SK-N-SH (cell line): ENCODE results near the gene DNAJB11. TPM values are rescaled to one million over a fixed set of nuclear protein-coding genes. Genes with fewer than 3 reads are reported as not detected.

Experiments
- CTCF ChIA-PET: fragments of 300-600, 350-600 bp; formaldehyde crosslinking; extraction: SDS; loops from one replicate; lab custom pipeline; 2021; lab: Yijun Ruan, JAX
- POLR2A ChIA-PET: fragments of 350-600 bp; sonication (Branson Sonifier 250); formaldehyde crosslinking; extraction: SDS; loops from one replicate; lab custom pipeline; 2020; ENCODE audit warnings: antibody characterized with exemption, inconsistent platforms; lab: Yijun Ruan, JAX
- DNase-seq: peaks from one replicate; pipeline ENCODE4 v3.0.0; 2012
- H2AFZ ChIP-seq: fragments of 200-600 bp; sonication (generic); 2 replicates; pipeline ENCODE4 v1.8.1; 2016; ENCODE audit warnings: antibody characterized with exemption, mild to moderate bottlenecking, low read depth
- H3F3A ChIP-seq: fragments of 200-600 bp; sonication (generic); replicated peaks from 2 replicates; pipeline ENCODE3; 2016; ENCODE audit warnings: antibody characterized with exemption, mild to moderate bottlenecking; ENCODE audit not compliant: insufficient read depth
- H3K27ac ChIP-seq, 2 experiments: fragments of 200-500 bp in 1 of 2; fragments of 200-600 bp in 1 of 2; sonication (Bioruptor generic) in 1 of 2; sonication (generic), shearing (Covaris generic) in 1 of 2; 2 replicates each; pipeline versions ENCODE4 v1.5.1 to v1.6.1; 2014 to 2016; ENCODE audit warnings: low read depth in 2 of 2, inconsistent platforms in 1 of 2, low read length in 1 of 2, mild to moderate bottlenecking in 1 of 2, mixed read lengths in 1 of 2
- H3K27me3 ChIP-seq: fragments of 200-600 bp; sonication (generic), shearing (Covaris generic); 2 replicates; pipeline ENCODE4 v1.6.1; 2016; ENCODE audit warnings: mixed run types; ENCODE audit not compliant: insufficient read depth
- H3K36me3 ChIP-seq, 2 experiments: fragments of 200-500 bp in 1 of 2; fragments of 200-600 bp in 1 of 2; sonication (Bioruptor generic) in 1 of 2; sonication (generic) in 1 of 2; replicated peaks in 1 of 2; 2 replicates each; pipeline versions ENCODE3 to v1.5.1; 2014 to 2016; ENCODE audit warnings: low read length in 1 of 2, mild to moderate bottlenecking in 1 of 2; ENCODE audit not compliant: insufficient read depth in 2 of 2, control insufficient read depth in 1 of 2
- H3K4me1 ChIP-seq, 2 experiments: fragments of 200-500 bp in 1 of 2; fragments of 200-600 bp in 1 of 2; sonication (Bioruptor generic) in 1 of 2; sonication (generic), shearing (Covaris generic) in 1 of 2; 2 replicates each; pipeline versions ENCODE4 v1.5.1 to v1.6.1; 2014 to 2016; ENCODE audit warnings: low read depth in 1 of 2, low read length in 1 of 2, mixed run types in 1 of 2; ENCODE audit not compliant: insufficient read depth in 2 of 2, control insufficient read depth in 1 of 2
- H3K4me2 ChIP-seq: fragments of 200-600 bp; sonication (generic), shearing (Covaris generic); 2 replicates; pipeline ENCODE4 v1.6.1; 2017; ENCODE audit warnings: mixed run types
- H3K4me3 ChIP-seq, 2 experiments: fragments of 200-500 bp in 1 of 2; fragments of 200-600 bp in 1 of 2; sonication (Bioruptor generic) in 1 of 2; sonication (generic), shearing (Covaris generic) in 1 of 2; 2 replicates each; pipeline versions ENCODE4 v1.5.1 to v1.8.1; 2014 to 2016; ENCODE audit warnings: low read depth in 2 of 2, inconsistent platforms in 1 of 2, low read length in 1 of 2, mild to moderate bottlenecking in 1 of 2, mixed read lengths in 1 of 2, moderate library complexity in 1 of 2
- H3K79me2 ChIP-seq: fragments of 200-600 bp; sonication (generic); 2 replicates; pipeline ENCODE4 v1.8.1; 2017; ENCODE audit warnings: mild to moderate bottlenecking; ENCODE audit not compliant: insufficient read depth
- H3K9ac ChIP-seq: fragments of 200-600 bp; sonication (generic); 2 replicates; pipeline ENCODE4 v1.6.1; 2017; ENCODE audit warnings: mixed run types
- H3K9me2 ChIP-seq: fragments of 200-600 bp; sonication (generic); 2 replicates; pipeline ENCODE4 v1.6.1; 2017; ENCODE audit warnings: mixed run types
- H3K9me3 ChIP-seq: fragments of 200-600 bp; sonication (generic); 2 replicates; pipeline ENCODE4 v1.6.1; 2017; ENCODE audit warnings: mixed run types, mild to moderate bottlenecking, moderate library complexity
- H4K20me1 ChIP-seq: fragments of 200-600 bp; sonication (generic); 2 replicates; pipeline ENCODE4 v1.6.1; 2017; ENCODE audit warnings: mild to moderate bottlenecking, mixed run types; ENCODE audit not compliant: insufficient read depth
- CHD2 ChIP-seq: fragments of 150-350 bp; IDR thresholded peaks from 2 replicates; pipeline ENCODE4 v1.6.1; 2018; ENCODE audit warnings: low read length; ENCODE audit not compliant: partially characterized antibody
- ELF1 ChIP-seq: IDR thresholded peaks from 2 replicates; pipeline ENCODE4 v1.4.0; 2012
- EZH2phosphoT487 ChIP-seq: fragments of 200-600 bp; sonication (generic); IDR thresholded peaks from 2 replicates; pipeline ENCODE4 v1.6.1; 2017; ENCODE audit warnings: low read depth, mixed run types, mild to moderate bottlenecking, antibody characterized with exemption, moderate library complexity, borderline replicate concordance
- FOSL2 ChIP-seq: IDR thresholded peaks from 2 replicates; pipeline ENCODE4 v1.4.0; 2012; ENCODE audit warnings: low read depth, mild to moderate bottlenecking, moderate library complexity, borderline replicate concordance
- FOXJ3 ChIP-seq: sonication (generic); formaldehyde crosslinking; IDR thresholded peaks from 2 replicates; pipeline ENCODE4 v1.5.1; 2020; ENCODE audit warnings: mild to moderate bottlenecking, missing genetic modification reagents
- GABPA ChIP-seq: IDR thresholded peaks from 2 replicates; pipeline ENCODE4 v1.4.0; 2012; ENCODE audit warnings: low read depth, mild to moderate bottlenecking
- JUND ChIP-seq: IDR thresholded peaks from 2 replicates; pipeline ENCODE4 v1.4.0; 2012
- MAX ChIP-seq: IDR thresholded peaks from 2 replicates; pipeline ENCODE4 v1.4.0; 2012; ENCODE audit warnings: low read depth
- MXI1 ChIP-seq: IDR thresholded peaks from 2 replicates; pipeline ENCODE4 v1.6.1; 2012; ENCODE audit warnings: mild to moderate bottlenecking, low read depth, low read length, improper control_type of control experiment
- NRF1 ChIP-seq: IDR thresholded peaks from 2 replicates; pipeline ENCODE4 v1.6.1; 2012; ENCODE audit warnings: low read depth, mild to moderate bottlenecking, low read length
- POLR2AphosphoS5 ChIP-seq: IDR thresholded peaks from 2 replicates; pipeline ENCODE4 v1.6.1; 2012; ENCODE audit warnings: low read depth, low read length
- RAD21 ChIP-seq: IDR thresholded peaks from 2 replicates; pipeline ENCODE4 v1.6.1; 2012; ENCODE audit warnings: mild to moderate bottlenecking, low read length
- RFX5 ChIP-seq: IDR thresholded peaks from 2 replicates; pipeline ENCODE4 v1.6.1; 2012; ENCODE audit warnings: mild to moderate bottlenecking, improper control_type of control experiment, low read length
- RXRA ChIP-seq: IDR thresholded peaks from 2 replicates; pipeline ENCODE4 v1.4.0; 2012; ENCODE audit warnings: low read depth, mild to moderate bottlenecking, borderline replicate concordance
- SMC3 ChIP-seq: IDR thresholded peaks from 2 replicates; pipeline ENCODE4 v1.6.1; 2012; ENCODE audit warnings: low read depth, low read length, improper control_type of control experiment
- TEAD4 ChIP-seq: IDR thresholded peaks from 2 replicates; pipeline ENCODE4 v1.4.0; 2012; ENCODE audit warnings: mild to moderate bottlenecking, borderline replicate concordance; ENCODE audit not compliant: insufficient read depth
- USF2 ChIP-seq: fragments of 150-350 bp; IDR thresholded peaks from 2 replicates; pipeline ENCODE4 v1.6.1; 2017; ENCODE audit warnings: antibody characterized with exemption, low read length, low read depth, borderline replicate concordance
- WGBS: methylation state at CpG from one replicate; pipeline ENCODE4 v1.1.6; 2017; ENCODE audit warnings: low lambda C conversion rate; 5-methylcytosine and 5-hydroxymethylcytosine counted together
- polyA plus RNA-seq, 3 experiments: library from polyadenylated mRNA; depleted of rRNA; stranded (reverse); fragments of >200 nt; gene quantifications; 2 replicates each; pipeline ENCODE4 v1.2.3, GENCODE V29; 2012
- TF ChIP-seq, protein P1 (sequence below): fragments of 200-600 bp; sonication (generic); IDR thresholded peaks from 2 replicates; pipeline ENCODE4 v1.6.1; 2017; ENCODE audit warnings: antibody characterized with exemption, mild to moderate bottlenecking, moderate library complexity
- TF ChIP-seq, protein P2 (sequence below): IDR thresholded peaks from 2 replicates; pipeline ENCODE4 v1.6.1; 2012; ENCODE audit warnings: mild to moderate bottlenecking, low read depth, low read length, moderate library complexity

Gene DNAJB11
- polyA plus RNA-seq, 1 of the 3 experiments (the other 2 are of a cell fraction): 33.3 TPM

DNA sequence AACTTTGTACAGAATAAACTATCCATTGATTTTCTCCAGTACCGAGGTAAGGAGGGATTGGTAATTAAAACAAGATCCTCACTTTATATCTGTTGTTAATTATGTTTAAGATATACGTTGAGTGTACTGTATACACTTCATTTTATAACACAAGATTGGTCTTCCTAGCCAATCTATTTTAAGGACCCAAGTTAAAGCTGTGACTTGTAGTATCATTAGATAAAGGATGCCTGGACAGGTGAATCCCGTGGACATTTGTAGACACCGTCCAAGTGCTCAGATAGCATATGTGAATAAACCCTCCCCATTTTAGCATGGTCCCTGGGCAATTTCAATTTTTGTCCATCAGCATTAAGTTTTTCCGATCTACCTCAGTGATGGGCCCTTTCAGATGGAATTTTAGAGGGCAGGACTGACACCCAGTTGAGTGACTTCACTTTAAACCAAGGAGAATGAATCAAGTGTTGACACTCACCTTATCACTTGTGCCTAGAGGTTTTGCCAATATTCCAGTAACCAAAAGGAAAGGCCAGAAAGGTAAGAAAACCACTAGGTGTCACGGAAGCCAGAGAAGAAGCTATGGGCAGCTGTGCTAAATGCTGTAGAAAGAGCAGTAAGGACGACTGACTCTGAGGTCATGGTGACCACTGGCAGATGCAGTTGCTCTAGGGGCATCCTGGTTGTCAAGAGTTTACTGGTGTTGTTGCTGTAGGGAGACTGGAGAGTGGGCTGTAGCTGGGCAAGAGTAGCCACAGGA is 51.6 kb downstream of the DNAJB11 start:
- 20% methylated on average over 7 of the region's 7 CpGs for WGBS
- ChIA-PET POLR2A (no interaction called here), CTCF (interaction anchor here (1.5 to 4.9 kb wide), 2 partner anchors 6 to 200 kb away, joined by 11 to 51 read pairs; no protein-coding TSS in a partner anchor)

GRCh38 chr3:186622651-186623310 is 52.3 kb downstream of the DNAJB11 start:
- H3K4me2 ChIP-seq: no peak overlapping the region
- no peak for TF ChIP-seq NRF1
- no peak for TF ChIP-seq ELF1
- no peak for TF ChIP-seq RAD21
- TF ChIP-seq MXI1: no peak
- TF ChIP-seq CHD2: no peak
- TF ChIP-seq FOXJ3 (CRISPR knock-in tag): no peak
- TF ChIP-seq, protein P1, sequence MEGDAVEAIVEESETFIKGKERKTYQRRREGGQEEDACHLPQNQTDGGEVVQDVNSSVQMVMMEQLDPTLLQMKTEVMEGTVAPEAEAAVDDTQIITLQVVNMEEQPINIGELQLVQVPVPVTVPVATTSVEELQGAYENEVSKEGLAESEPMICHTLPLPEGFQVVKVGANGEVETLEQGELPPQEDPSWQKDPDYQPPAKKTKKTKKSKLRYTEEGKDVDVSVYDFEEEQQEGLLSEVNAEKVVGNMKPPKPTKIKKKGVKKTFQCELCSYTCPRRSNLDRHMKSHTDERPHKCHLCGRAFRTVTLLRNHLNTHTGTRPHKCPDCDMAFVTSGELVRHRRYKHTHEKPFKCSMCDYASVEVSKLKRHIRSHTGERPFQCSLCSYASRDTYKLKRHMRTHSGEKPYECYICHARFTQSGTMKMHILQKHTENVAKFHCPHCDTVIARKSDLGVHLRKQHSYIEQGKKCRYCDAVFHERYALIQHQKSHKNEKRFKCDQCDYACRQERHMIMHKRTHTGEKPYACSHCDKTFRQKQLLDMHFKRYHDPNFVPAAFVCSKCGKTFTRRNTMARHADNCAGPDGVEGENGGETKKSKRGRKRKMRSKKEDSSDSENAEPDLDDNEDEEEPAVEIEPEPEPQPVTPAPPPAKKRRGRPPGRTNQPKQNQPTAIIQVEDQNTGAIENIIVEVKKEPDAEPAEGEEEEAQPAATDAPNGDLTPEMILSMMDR: no peak
- TF ChIP-seq RFX5: no peak
- no peak for TF ChIP-seq EZH2phosphoT487
- TF ChIP-seq JUND: no peak
- TF ChIP-seq TEAD4: no peak
- TF ChIP-seq, protein P2, sequence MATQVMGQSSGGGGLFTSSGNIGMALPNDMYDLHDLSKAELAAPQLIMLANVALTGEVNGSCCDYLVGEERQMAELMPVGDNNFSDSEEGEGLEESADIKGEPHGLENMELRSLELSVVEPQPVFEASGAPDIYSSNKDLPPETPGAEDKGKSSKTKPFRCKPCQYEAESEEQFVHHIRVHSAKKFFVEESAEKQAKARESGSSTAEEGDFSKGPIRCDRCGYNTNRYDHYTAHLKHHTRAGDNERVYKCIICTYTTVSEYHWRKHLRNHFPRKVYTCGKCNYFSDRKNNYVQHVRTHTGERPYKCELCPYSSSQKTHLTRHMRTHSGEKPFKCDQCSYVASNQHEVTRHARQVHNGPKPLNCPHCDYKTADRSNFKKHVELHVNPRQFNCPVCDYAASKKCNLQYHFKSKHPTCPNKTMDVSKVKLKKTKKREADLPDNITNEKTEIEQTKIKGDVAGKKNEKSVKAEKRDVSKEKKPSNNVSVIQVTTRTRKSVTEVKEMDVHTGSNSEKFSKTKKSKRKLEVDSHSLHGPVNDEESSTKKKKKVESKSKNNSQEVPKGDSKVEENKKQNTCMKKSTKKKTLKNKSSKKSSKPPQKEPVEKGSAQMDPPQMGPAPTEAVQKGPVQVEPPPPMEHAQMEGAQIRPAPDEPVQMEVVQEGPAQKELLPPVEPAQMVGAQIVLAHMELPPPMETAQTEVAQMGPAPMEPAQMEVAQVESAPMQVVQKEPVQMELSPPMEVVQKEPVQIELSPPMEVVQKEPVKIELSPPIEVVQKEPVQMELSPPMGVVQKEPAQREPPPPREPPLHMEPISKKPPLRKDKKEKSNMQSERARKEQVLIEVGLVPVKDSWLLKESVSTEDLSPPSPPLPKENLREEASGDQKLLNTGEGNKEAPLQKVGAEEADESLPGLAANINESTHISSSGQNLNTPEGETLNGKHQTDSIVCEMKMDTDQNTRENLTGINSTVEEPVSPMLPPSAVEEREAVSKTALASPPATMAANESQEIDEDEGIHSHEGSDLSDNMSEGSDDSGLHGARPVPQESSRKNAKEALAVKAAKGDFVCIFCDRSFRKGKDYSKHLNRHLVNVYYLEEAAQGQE: no peak
- no peak for TF ChIP-seq SMC3
- TF ChIP-seq RXRA: no peak
- TF ChIP-seq MAX: no peak
- TF ChIP-seq USF2: no peak
- TF ChIP-seq POLR2AphosphoS5: no peak
- TF ChIP-seq FOSL2: no peak

More for the DNA sequence above, 51.6 kb downstream of the DNAJB11 start:
- Histone ChIP-seq H3K4me3 (no peak overlapping the region), H3F3A (no peaks in the 10 kb centered on the region), H3K79me2 (no peaks in the 10 kb centered on the region), H3K36me3 (no peaks in the 10 kb centered on the region), H3K27me3 (peaks cover 34% of the 10 kb centered on the region; the same call in 1 of the 2 replicates), H4K20me1 (no peaks in the 10 kb centered on the region), H3K4me1 (no peaks in the 10 kb centered on the region; a peak in 1 of 4 replicates), H3K4me2 (no peak overlapping the region), H3K9me2 (no peaks in the 10 kb centered on the region), H3K9ac (no peak overlapping the region), H2AFZ (no peak overlapping the region), H3K9me3 (no peaks in the 10 kb centered on the region), H3K27ac (no peak overlapping the region)
- TF ChIP-seq NRF1: no peak
- TF ChIP-seq ELF1: no peak
- TF ChIP-seq GABPA: no peak
- DNase-seq: no peak

More at GRCh38 chr3:186622651-186623310, 52.3 kb downstream of the DNAJB11 start:
- Histone ChIP-seq H3K79me2 (no peaks in the 10 kb centered on the region), H3K27me3 (peaks cover 31% of the 10 kb centered on the region; the same call in 1 of the 2 replicates), H3K36me3 (no peaks in the 10 kb centered on the region), H2AFZ (no peak overlapping the region), H3K4me1 (no peaks in the 10 kb centered on the region), H3K27ac (no peak overlapping the region), H3K4me3 (no peak overlapping the region), H4K20me1 (no peaks in the 10 kb centered on the region), H3F3A (no peaks in the 10 kb centered on the region), H3K9ac (no peak overlapping the region), H3K9me2 (no peaks in the 10 kb centered on the region), H3K9me3 (no peaks in the 10 kb centered on the region)
- no peak for DNase-seq
- POLR2A ChIA-PET: no interaction called here
- 8% methylated on average over 2 of the region's 2 CpGs for WGBS
- CTCF ChIA-PET: interaction anchor here (1.0 to 4.9 kb wide), 4 partner anchors 7 to 199 kb away, joined by 3 to 51 read pairs (median 8); no protein-coding TSS in a partner anchor
